HG02938 (cell line): ENCODE data around the gene AGPAT4.

Experiments
- ATAC-seq: cut with Tn5 transposase; IDR thresholded peaks from one replicate; pipeline ENCODE4 v1.9.1; 2021; ENCODE audit warnings: mild to moderate bottlenecking, moderate library complexity; ENCODE audit not compliant: unreplicated experiment

Gene AGPAT4

DNA sequence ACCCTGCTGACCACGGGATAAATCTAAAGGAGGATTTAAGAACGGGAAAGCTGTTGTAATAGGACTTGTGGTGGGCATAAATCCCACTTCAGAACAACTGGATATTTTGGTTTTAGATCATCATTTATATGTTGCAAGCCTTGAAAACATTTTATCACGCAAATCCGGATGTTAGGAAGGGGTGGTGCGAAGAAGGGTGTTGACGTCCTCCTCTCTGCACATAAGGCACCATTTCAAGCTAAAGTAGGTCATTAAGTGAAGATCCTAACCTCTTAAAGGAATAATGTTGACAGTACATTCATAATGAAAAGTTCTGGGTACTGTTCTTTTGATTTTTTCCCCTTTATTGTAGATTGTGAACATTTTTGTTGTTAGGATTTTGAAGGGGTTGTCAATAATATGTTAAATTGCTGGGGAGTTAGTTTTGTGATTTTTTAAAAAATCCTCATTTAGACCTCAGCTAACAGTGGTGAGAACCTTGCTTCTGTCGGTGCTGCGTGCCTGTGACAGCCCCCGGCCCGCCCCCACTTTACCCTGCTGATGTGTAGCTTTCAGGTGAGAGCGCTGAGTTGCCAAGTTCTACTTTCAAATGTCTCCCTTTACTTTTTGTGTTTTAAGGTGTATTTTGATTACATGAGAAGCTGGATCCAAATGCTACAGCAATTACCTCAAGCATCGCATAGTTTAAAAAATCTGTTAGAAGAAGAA, 193.4 kb downstream of the AGPAT4 start:
- no peak for ATAC-seq
